K562 (cell line): Measurements from ENCODE around the gene SEPTIN8.

Experiments
- EZH2 ChIP-seq: IDR thresholded peaks from 2 replicates; pipeline ENCODE4 v1.6.1; 2012; ENCODE audit warnings: low read depth, mild to moderate bottlenecking, inconsistent platforms, low read length, borderline replicate concordance
- NBN ChIP-seq: fragments of 450-650 bp; IDR thresholded peaks from 2 replicates; pipeline ENCODE4 v1.6.1; 2016; ENCODE audit warnings: low read depth, mild to moderate bottlenecking

DNA sequence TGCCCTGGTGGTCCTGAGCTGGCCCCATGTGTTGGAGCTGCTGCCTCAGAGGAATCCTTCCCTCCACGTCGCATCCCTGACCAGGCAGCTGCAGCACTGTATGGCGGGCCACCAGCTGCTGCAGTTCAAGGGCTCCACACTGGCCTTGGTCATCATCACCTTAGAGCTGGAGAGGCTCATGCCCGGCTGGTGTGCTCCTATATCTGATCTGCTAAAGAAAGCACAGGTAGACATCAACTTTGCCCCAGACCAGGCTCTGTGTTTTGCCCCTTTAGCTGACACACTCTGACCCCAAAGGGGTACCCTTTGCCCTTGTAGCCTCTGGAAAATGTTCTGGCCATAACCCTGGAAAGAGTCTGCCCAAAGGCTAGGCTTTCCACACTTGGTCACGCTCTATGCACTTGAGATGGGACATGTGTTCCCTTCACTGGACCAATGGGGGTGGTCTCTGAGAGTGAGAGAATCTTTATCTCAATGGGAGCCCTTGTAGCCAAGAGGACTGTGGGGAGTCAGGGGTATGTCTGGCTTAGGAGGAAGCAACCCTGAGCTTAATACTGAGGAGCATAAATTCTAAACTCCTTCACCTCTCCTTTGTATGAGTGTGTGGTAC, 25.0 kb downstream of the SEPTIN8 start:
- TF ChIP-seq EZH2, result no peak
- TF ChIP-seq NBN, result no peak
